Measurements from ENCODE around the gene TEAD1.

The TEAD1 gene

DNA sequence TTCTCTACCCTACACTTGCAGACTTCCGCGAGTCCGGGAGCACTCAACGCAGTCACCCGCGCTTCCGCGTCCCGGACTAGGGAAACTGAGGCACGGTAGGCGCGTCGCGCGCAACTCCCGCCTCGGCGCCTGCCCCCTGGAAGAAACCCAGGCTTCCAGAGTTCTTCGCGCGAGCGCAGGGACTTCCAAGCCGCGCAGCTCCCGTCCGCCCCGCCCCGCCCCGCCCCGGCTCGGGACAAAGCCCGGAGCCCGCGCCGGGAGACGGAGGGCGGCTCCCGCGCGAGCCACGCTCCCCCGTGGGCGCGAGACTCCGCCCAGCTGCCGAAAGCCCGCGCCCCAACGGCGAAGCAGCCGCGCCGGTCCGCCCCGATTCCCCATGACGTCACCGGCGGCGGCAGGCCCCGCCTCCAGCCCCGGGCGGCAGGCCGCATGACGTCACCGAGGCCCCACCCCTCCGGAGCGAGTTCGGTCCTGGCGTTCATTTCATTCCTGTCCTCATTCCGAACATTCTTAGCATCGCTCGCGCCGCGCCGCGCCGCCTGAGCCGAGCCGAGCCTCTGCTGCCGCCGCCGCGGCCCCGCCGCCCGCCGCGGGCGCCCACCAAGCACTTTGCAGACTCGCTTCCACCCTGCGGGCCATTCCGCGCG, at the start of gene TEAD1:
TEAD1 (plus strand) TSS at position 498 of the 647 bp plus-strand sequence.
- DNase-seq (ENCODE audit: low read depth): peak; percentile 80

- no peak for DNase-seq (ENCODE audit: low read depth)
These were observed 49.6 kb upstream of the TEAD1 start for GRCh38 chr11:12624595-12624994.

DNA sequence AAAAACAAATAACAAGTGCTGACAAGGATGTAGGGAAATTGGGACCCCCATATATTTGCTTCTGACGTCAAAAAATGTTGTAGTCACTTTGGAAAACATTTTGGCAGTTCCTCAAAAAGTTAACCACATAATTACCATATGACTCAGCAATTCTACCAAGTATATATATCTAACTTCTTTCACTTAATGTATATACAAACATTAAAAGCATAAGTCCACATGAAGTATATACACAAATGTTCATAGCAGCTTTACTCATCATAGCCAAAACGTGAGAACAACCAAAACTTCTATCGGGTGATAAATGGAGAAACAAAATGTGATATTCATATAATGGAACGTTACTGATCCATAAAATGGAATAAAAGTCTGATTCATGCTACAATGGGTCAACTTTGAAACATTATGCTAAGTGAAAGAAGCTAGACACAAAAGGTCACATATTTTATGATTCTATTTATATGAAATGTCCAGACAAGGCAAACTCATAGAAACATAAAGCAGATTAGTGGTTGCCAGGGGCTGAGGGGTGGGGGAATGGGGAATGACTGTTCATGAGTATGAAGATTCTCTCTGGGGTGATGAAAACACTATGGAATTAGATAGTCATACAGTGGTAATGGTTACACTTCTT, 48.7 kb upstream of the TEAD1 start:
- no peak for DNase-seq (ENCODE audit: low read depth)

DNA sequence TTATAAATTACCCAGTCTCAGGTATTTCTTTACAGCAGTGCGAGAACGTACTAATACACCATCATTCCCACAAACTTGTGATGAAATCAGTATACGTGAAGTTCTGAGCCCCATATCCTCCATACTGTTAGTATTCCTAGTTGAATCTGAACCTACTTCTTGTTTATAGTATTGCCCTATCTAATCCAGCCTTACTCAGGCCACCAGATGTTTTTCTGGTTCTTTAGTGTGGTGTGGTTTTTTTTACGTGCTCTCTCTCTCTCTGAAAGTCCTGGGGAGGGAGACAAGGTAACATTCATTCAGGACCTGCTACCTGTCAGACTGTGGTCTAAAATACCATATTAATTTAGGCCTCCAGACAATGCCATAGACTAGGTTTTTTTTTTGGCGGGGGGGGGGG, 47.6 kb upstream of the TEAD1 start:
- no peak for DNase-seq (ENCODE audit: low read depth)

DNA sequence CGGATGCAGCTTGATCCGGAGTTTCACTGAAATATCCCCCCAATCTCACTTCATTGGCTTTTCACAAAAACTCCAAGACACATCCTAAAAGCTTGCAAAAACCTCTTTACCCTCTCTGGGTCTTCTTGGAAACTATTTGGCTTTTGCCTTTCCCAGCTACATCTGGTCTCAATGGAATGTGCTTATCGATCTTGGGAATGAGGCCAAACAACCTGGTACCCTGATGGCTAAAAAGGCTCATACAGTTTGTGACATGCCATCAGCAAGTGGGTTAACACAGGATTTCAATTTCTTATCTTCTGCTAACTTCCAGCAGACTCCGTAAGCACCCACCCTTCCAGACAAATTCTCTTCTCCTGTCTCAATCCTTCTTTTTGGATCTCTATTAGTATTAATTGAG, 45.9 kb upstream of the TEAD1 start:
- DNase-seq (ENCODE audit: low read depth): no peak

- no peak for DNase-seq (ENCODE audit: low read depth)
These were observed 44.5 kb upstream of the TEAD1 start for GRCh38 chr11:12629601-12630313.

DNA sequence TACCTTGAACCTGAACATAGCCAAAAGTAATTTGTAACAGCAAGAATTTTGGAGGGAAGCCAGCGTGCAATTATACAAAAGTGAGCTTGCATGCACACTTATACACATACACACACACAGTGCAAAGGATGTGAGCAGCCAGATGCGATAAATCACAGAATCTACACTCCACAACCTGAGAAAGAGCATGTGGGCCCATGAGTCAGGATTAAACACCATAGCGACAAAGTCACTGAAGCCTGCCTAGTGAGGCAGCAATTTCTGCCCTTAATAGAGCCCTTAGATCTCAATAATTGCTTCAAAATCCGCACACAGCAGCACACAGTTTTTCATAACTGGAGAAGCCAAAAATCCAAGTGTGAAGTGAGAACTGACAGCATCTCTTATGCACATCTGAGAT, 42.6 kb upstream of the TEAD1 start:
- no peak for DNase-seq (ENCODE audit: low read depth)

DNA sequence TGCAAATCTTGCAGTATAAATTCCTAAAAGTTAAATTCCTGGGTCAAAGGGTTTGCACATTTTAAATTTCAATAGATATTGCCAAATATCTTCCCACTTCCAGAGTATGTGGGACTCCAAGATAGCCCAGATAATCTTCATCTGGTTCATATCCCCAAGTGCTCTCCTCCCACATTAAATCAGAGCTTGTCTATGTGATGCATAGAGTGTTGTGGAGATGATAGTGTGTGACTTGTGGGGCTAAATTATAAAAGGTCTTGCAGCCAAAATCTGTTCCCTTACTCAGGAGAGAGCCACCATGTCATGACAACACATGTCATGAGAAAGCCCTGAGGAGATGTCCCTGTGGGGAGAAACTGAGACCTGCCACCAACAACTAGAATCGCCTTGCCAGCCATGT, 39.9 kb upstream of the TEAD1 start:
- DNase-seq (ENCODE audit: low read depth): no peak

DNA sequence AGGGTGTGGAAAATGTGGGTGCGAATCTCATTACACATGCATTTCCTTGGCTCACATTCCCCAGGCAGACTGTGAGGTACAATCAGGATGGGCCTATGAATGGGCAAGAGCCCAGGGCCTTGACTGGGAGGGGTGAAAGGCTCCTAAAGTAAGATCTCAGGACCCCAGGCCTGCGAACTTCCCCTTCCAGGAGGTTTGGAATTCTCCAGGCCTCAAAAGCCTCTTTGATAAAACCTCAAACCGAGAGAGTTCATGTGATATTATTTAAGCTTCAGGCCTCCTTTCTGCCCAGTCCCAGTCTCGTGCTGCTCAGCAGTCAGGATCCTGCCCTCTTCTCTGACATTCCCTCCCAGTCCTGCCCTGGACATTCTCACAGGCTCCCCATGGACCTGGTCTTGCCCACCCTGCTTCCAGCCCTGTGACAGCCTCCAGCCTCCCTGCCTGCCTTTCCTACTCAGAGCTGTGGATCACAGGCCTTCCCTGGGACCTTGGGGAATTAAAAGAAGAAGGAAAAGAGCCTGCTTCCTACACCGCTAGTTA, 37.3 kb upstream of the TEAD1 start:
- no peak for DNase-seq (ENCODE audit: low read depth)

DNA sequence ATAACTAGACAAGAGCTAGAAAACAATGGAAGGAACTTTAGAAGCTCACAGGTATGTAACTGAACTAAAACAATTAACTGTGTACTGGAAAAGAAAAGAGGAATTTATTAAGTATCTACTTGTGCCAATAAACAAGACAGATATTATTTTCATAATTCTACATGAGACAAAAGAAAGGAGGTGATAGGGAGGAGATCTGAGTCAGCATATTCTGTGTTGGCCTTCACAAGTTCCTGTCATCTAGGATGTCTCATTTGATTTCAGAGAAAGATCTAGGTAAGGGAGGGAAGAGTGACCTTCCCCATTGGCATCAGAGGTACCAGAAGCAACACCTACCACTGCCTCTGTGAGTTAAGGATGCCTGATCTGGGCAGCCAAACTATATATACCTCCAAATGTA, 34.8 kb upstream of the TEAD1 start:
- DNase-seq (ENCODE audit: low read depth): no peak

- no peak for DNase-seq (ENCODE audit: low read depth)
These were observed 33.9 kb upstream of the TEAD1 start for GRCh38 chr11:12640355-12640754.

DNA sequence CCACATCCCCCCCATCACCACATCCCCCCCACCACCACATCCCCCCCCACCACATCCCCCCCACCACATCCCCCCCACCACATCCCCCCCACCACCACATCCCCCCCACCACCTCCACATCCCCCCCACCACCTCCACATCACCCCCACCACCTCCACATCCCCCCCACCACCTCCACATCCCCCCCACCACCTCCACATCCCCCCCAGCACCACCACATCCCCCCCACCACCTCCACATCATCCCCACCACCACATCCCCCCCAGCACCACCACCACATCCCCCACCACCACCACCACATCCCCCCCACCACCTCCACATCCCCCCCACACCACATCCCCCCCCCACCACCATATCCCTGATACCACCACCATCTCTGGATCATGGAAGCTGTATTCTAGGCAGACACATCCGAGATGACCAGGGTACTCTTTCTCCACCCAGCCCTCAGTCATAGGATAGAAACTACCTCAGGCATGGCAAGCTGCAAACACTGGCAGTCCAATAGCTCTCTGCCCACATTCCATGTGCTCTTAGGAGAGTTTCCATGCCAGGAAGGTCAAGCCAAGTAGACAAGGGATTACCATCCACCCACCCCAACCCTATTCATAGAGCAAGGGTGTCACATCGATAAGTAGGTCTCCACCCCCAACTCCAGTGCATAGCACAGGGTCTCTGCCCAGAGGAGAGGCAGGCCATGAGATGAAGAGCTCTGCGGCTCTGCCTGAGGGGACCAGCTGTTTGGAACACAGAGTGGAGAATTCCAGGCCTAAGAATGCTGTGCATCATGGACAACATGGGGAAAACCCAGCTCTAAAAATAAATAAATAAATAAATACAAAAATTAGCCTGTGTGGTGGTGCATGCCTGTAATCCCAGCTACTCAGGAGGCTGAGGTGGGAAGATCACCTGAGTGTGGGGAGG, 33.0 kb upstream of the TEAD1 start:
- no peak for DNase-seq (ENCODE audit: low read depth)

DNA sequence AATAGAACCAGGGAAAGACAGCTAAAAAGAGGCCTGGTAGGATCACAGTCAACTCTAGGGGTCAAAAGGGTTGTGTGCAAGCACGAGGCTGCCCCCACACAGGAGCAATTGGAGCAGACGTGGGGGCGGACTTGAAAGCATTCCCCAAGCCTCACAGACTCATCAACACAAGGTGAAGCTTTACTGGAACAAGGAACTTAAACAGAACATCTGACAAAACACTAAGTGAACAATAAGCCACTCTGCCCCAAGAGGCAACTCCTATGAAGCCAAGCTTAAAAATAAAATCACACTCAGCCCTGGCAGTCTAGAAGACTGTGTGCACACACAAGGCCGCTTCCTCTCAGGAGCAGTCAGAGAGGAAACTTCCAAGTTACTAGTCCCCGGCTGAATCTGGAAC, 32.2 kb upstream of the TEAD1 start:
- DNase-seq (ENCODE audit: low read depth): no peak

- DNase-seq (ENCODE audit: low read depth): no peak
These were observed 31.3 kb upstream of the TEAD1 start for GRCh38 chr11:12642806-12643428.

DNA sequence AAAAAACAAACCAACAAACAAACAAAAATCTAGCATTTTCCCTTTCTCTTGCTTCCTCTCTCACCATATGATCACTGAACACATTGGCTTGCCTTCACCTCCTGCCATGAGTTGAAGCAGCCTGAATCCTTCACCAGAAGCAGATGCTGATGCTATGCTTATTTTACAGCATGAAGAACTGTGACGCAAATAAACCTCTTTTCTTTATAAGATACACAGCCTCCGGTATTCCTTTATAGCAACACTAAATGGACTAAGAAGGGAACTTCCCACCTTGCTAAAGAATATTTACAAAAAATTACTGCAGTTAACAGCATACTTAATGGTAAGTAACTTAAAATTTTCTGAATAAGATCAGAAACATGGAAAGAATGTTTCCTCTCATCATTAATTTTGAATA, 27.7 kb upstream of the TEAD1 start:
- DNase-seq (ENCODE audit: low read depth): no peak

GRCh38 chr11:12653729-12654128, 20.5 kb upstream of the TEAD1 start:
- DNase-seq (ENCODE audit: low read depth): no peak

DNA sequence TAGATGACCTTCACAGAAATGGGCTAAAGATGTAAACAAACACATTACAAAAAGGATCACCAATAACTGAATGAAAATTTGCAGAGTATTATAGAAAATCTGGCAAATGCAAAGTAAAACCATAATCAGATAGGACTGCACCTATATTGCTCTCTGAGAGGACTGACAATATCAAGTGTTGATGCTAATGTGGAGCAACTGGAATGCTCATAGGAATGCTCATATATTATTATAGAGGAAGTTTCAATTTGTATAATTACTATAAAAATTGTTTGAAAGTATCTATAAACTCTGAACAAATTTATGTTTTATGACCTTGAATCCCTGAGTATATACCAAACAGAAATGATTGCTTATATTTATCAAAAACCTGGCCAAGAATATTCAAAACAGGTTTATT, 18.4 kb upstream of the TEAD1 start:
- no peak for DNase-seq (ENCODE audit: low read depth)

DNA sequence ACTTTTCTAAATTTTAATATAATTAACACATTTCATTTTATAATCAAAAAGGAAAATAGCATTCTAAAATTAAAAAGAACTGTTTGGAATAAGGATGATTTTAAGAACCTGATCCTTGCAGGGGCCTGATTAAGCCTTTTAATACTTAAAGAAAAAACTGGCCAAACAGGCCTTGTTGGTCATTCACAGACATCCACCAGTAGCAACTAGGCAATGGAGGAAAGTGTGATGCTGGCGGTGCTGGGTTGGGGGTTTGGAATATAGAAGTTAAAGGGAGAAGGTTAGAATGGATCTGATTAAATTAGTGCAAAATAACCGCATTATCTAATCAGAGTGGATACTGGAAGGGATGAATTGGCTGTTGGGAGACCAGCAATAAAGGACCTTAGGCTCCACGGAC, 16.9 kb upstream of the TEAD1 start:
- no peak for DNase-seq (ENCODE audit: low read depth)

DNA sequence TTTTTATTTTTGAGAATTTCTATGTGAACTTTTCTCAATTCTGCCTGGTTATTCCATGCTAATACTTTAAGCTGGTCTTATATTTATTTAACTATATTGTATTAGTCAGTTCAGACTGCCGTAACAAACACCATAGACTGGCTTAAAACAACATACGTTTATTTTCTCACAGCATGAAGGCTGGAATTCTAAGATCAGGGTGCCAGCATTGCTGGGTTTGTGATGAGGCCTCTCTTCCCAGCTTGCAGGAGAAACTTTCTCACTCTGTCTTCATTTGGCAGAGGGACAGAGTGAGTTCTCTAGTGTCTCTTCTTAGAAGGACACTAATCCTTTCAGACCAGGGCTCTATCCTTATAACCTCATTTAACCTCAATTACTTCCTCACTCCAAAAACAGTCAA, 16.2 kb upstream of the TEAD1 start:
- DNase-seq (ENCODE audit: low read depth): no peak

- DNase-seq (ENCODE audit: low read depth): no peak
These were observed 12.0 kb upstream of the TEAD1 start for GRCh38 chr11:12662101-12662689.

DNA sequence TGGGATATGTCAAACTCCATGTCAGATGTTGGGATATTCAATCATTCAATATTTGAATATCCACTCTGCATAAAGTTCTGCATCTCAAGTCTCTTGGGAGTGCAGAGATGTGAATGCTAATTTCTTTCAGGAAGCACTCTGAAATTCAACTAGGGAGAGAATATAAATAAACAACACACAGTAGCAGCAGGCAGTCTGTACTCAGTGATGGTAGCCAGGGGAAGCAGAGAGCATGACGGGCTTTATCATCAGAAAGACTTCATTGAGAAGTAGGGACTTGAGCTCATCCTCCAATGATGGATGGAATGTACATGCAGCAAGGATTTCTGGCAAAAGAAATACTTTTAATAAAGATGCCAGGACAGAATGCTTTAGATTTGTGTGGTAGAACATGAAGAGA, 9.8 kb upstream of the TEAD1 start:
- no peak for DNase-seq (ENCODE audit: low read depth)
